OCI-LY7 (cell line): ENCODE results near the gene KIFC3.

Experiments used
- EZH2phosphoT487 ChIP-seq: fragments of 200-600 bp; sonication (generic); IDR thresholded peaks from 2 replicates; pipeline ENCODE4 v1.6.1; 2018; ENCODE audit warnings: low read depth, borderline replicate concordance, mild to moderate bottlenecking, mixed run types, antibody characterized with exemption, low read length, moderate library complexity, mixed read lengths
- TF ChIP-seq, protein P1 (sequence below): fragments of 200-600 bp; sonication (generic); conservative IDR thresholded peaks from 2 replicates; pipeline ENCODE4 v1.5.1; 2014; ENCODE audit warnings: mild to moderate bottlenecking, antibody characterized with exemption, low read length, moderate library complexity, mixed read lengths

DNA sequence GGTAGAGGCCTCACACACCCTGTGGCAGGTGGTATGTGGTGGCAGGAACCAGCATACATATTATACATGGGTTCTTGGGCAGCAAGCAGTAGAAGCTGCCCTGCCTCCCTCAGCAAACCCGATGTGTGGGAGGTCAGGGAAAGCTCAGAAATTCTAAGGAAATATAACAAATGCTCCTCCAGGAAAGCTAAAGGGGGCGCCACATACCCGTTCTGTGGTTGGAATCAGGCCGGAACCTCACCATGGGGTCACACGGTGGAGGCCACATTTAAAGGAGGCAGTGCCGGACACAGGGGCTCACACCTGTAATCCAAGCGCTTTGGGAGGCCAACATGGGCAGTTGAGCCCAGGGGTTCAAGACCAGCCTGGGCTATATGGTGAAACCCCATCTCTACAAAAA, 79.1 kb downstream of the KIFC3 start:
- TF ChIP-seq, protein P1, sequence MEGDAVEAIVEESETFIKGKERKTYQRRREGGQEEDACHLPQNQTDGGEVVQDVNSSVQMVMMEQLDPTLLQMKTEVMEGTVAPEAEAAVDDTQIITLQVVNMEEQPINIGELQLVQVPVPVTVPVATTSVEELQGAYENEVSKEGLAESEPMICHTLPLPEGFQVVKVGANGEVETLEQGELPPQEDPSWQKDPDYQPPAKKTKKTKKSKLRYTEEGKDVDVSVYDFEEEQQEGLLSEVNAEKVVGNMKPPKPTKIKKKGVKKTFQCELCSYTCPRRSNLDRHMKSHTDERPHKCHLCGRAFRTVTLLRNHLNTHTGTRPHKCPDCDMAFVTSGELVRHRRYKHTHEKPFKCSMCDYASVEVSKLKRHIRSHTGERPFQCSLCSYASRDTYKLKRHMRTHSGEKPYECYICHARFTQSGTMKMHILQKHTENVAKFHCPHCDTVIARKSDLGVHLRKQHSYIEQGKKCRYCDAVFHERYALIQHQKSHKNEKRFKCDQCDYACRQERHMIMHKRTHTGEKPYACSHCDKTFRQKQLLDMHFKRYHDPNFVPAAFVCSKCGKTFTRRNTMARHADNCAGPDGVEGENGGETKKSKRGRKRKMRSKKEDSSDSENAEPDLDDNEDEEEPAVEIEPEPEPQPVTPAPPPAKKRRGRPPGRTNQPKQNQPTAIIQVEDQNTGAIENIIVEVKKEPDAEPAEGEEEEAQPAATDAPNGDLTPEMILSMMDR, result 0 out of 2 replicates have a peak, but pooled peaks have one; percentile 14
- no peak for TF ChIP-seq EZH2phosphoT487
